Mesendoderm (in vitro differentiated cells): ENCODE data around the gene IGF2R.

Experiments used
- DNase-seq: peaks from one replicate; pipeline ENCODE4 v3.0.0; 2013
- H2AK5ac ChIP-seq: 2 replicates; pipeline ENCODE4 v1.6.1; 2013; ENCODE audit warnings: low read length, inconsistent platforms
- H2BK120ac ChIP-seq: 2 replicates; pipeline ENCODE4 v1.6.1; 2013; ENCODE audit warnings: low read depth, mild to moderate bottlenecking, low read length, moderate library complexity, mixed read lengths
- H2BK15ac ChIP-seq: replicated peaks from 2 replicates; pipeline ENCODE4 v1.6.1; 2013; ENCODE audit warnings: low read depth, mild to moderate bottlenecking, moderate library complexity
- H2BK5ac ChIP-seq: 2 replicates; pipeline ENCODE4 v1.6.1; 2013; ENCODE audit warnings: low read length, inconsistent platforms
- H3K18ac ChIP-seq: 2 replicates; pipeline ENCODE4 v1.6.1; 2013; ENCODE audit warnings: mild to moderate bottlenecking, low read length, mixed read lengths
- H3K23ac ChIP-seq: one replicate; pipeline ENCODE4 v1.6.1; 2013; ENCODE audit warnings: low read length
- H3K27ac ChIP-seq: 2 replicates; pipeline ENCODE4 v1.5.1; 2013; ENCODE audit warnings: low read depth, mild to moderate bottlenecking, inconsistent platforms, low read length, moderate library complexity
- H3K27me3 ChIP-seq: 2 replicates; pipeline ENCODE4 v1.6.1; 2013; ENCODE audit warnings: low read length, control low read depth, mild to moderate bottlenecking, inconsistent platforms; ENCODE audit not compliant: insufficient read depth, poor library complexity
- H3K36me3 ChIP-seq: 2 replicates; pipeline ENCODE4 v1.6.1; 2013; ENCODE audit warnings: low read length, inconsistent platforms; ENCODE audit not compliant: control insufficient read depth, insufficient read depth
- H3K4ac ChIP-seq: one replicate; pipeline ENCODE4 v1.6.1; 2013; ENCODE audit warnings: low read depth, mild to moderate bottlenecking, low read length, moderate library complexity
- H3K4me1 ChIP-seq: 2 replicates; pipeline ENCODE4 v1.6.1; 2013; ENCODE audit warnings: low read depth, low read length, inconsistent platforms; ENCODE audit not compliant: control insufficient read depth
- H3K4me2 ChIP-seq: 2 replicates; pipeline ENCODE4 v1.6.1; 2013; ENCODE audit warnings: low read length
- H3K4me3 ChIP-seq: 2 replicates; pipeline ENCODE4 v1.5.1; 2013; ENCODE audit warnings: mild to moderate bottlenecking, low read length
- H3K56ac ChIP-seq: one replicate; pipeline ENCODE4 v1.6.1; 2013; ENCODE audit warnings: low read length
- H3K79me1 ChIP-seq: 2 replicates; pipeline ENCODE4 v1.6.1; 2013; ENCODE audit warnings: low read length, inconsistent platforms
- H3K79me2 ChIP-seq: 2 replicates; pipeline ENCODE4 v1.6.1; 2013; ENCODE audit warnings: mild to moderate bottlenecking, low read length; ENCODE audit not compliant: control insufficient read depth, insufficient read depth
- H3K9ac ChIP-seq: 2 replicates; pipeline ENCODE4 v1.6.1; 2013; ENCODE audit warnings: low read length, inconsistent platforms
- H4K5ac ChIP-seq: one replicate; pipeline ENCODE4 v1.6.1; 2013; ENCODE audit warnings: low read length
- H4K8ac ChIP-seq: one replicate; pipeline ENCODE4 v1.6.1; 2013; ENCODE audit warnings: low read depth, mild to moderate bottlenecking, control low read depth, low read length, moderate library complexity
- WGBS: extraction: QIAGEN DNeasy Blood & Tissue Kit; methylation state at CpG from one replicate; pipeline ENCODE4 v1.1.7; 2013; ENCODE audit warnings: low lambda C conversion rate, missing lambda C conversion rate; ENCODE audit not compliant: insufficient coverage; ENCODE audit errors: extremely low coverage; 5-methylcytosine and 5-hydroxymethylcytosine counted together

Gene IGF2R

GRCh38 chr6:160031442-160031841 is 62.6 kb downstream of the IGF2R start:
- Histone ChIP-seq H3K9ac (no peak overlapping the region), H3K18ac (no peak overlapping the region), H3K23ac (no peak overlapping the region), H3K4ac (no peak overlapping the region), H3K56ac (no peak overlapping the region), H3K4me3 (no peak overlapping the region), H3K4me1 (no peaks in the 10 kb centered on the region), H3K79me1 (no peaks in the 10 kb centered on the region), H3K79me2 (no peaks in the 10 kb centered on the region), H3K27me3 (no peaks in the 10 kb centered on the region), H2BK15ac (no peak overlapping the region), H4K8ac (no peak overlapping the region), H3K36me3 (peaks cover 5% of the 10 kb centered on the region), H4K5ac (no peak overlapping the region), H3K4me2 (no peak overlapping the region), H2BK5ac (no peak overlapping the region), H2BK120ac (no peak overlapping the region), H3K27ac (no peak overlapping the region), H2AK5ac (no peak overlapping the region)
- no CpG with 5 or more reads among the region's 8 CpGs for WGBS
- no peak for DNase-seq

GRCh38 chr6:160031871-160032270 is 63.0 kb downstream of the IGF2R start:
- Histone ChIP-seq H3K4me3 (no peak overlapping the region), H2BK5ac (no peak overlapping the region), H3K9ac (no peak overlapping the region), H3K27me3 (no peaks in the 10 kb centered on the region), H3K27ac (no peak overlapping the region), H2AK5ac (no peak overlapping the region), H3K4ac (no peak overlapping the region), H3K18ac (no peak overlapping the region), H4K5ac (no peak overlapping the region), H2BK15ac (no peak overlapping the region), H3K79me2 (no peaks in the 10 kb centered on the region), H4K8ac (no peak overlapping the region), H3K56ac (no peak overlapping the region), H3K23ac (no peak overlapping the region), H3K4me1 (no peaks in the 10 kb centered on the region), H2BK120ac (no peak overlapping the region), H3K79me1 (no peaks in the 10 kb centered on the region), H3K36me3 (peaks cover 5% of the 10 kb centered on the region), H3K4me2 (no peak overlapping the region)
- DNase-seq: no peak
- WGBS: no CpG with 5 or more reads among the region's 11 CpGs

- Histone ChIP-seq H3K79me2 (no peaks in the 10 kb centered on the region), H3K27ac (no peak overlapping the region), H3K4ac (no peak overlapping the region), H3K79me1 (no peaks in the 10 kb centered on the region), H3K9ac (no peak overlapping the region), H2BK120ac (no peak overlapping the region), H3K18ac (no peak overlapping the region), H3K56ac (no peak overlapping the region), H4K5ac (no peak overlapping the region), H2AK5ac (no peak overlapping the region), H3K4me3 (no peak overlapping the region), H3K23ac (no peak overlapping the region), H2BK15ac (no peak overlapping the region), H3K27me3 (no peaks in the 10 kb centered on the region), H3K36me3 (peaks cover 3% of the 10 kb centered on the region), H4K8ac (no peak overlapping the region), H2BK5ac (no peak overlapping the region), H3K4me1 (no peaks in the 10 kb centered on the region), H3K4me2 (no peak overlapping the region)
- no CpG with 5 or more reads among the region's 7 CpGs for WGBS
- DNase-seq: no peak
Observed at GRCh38 chr6:160032538-160032937, 63.7 kb downstream of the IGF2R start.

DNA sequence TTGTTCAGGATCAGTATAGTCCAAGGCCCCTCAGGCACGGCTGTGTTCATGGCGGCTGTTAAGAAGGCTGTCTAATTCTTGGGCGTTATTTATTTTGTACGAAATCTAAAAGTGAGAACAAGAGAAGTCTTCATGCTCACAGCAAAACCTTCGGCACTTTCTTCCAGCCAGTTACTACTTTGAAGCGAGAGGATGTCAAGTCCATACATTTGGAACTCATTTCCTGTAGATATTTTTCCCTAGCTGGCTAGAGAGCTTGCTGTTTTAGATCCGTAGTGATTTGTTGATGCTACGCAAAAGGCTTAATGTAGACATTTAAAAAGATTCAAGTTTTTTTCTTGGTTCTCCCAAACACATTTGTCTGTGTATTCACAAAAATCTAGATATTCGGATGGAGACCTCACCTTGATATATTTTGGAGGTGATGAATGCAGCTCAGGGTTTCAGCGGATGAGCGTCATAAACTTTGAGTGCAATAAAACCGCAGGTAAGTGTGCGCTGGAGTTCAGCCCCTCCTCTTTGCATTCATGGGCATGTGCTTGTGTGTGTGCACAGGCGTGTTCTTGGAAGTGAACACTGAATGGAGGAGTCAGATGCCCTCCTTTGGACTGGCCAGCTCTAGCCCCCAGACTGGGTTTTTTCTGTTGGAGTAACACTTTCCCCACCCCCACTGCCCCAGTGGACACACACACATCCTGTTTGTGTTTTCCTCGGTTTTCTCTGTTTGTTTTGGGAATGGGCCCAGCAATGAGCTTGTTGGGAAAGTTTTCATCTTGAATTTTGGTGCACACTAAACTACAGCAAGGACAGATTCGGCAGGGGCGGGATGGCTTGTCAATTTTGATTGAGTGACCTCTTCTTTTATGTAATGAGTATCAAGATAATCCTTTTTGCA is 65.4 kb downstream of the IGF2R start:
- WGBS: no CpG with 5 or more reads among the region's 17 CpGs
- no peak overlapping the region for H3K27ac ChIP-seq

GRCh38 chr6:160035241-160035640 is 66.4 kb downstream of the IGF2R start:
- H3K36me3 ChIP-seq: peaks cover 3% of the 10 kb centered on the region

More for the DNA sequence above, 65.4 kb downstream of the IGF2R start:
- Histone ChIP-seq H3K4me1 (no peaks in the 10 kb centered on the region), H3K56ac (no peak overlapping the region), H2BK5ac (no peak overlapping the region), H3K23ac (no peak overlapping the region), H2BK15ac (no peak overlapping the region), H3K4me2 (no peak overlapping the region), H4K8ac (no peak overlapping the region), H3K27me3 (no peaks in the 10 kb centered on the region), H3K79me2 (no peaks in the 10 kb centered on the region), H3K36me3 (peaks cover 3% of the 10 kb centered on the region), H2AK5ac (no peak overlapping the region), H3K4me3 (no peak overlapping the region), H3K9ac (no peak overlapping the region), H3K18ac (no peak overlapping the region), H3K4ac (no peak overlapping the region), H4K5ac (no peak overlapping the region), H2BK120ac (no peak overlapping the region), H3K79me1 (no peaks in the 10 kb centered on the region)
- no peak for DNase-seq

More at GRCh38 chr6:160035241-160035640, 66.4 kb downstream of the IGF2R start:
- Histone ChIP-seq H3K79me2 (no peaks in the 10 kb centered on the region), H3K56ac (no peak overlapping the region), H2BK15ac (no peak overlapping the region), H2BK5ac (no peak overlapping the region), H2BK120ac (no peak overlapping the region), H4K5ac (no peak overlapping the region), H3K18ac (no peak overlapping the region), H2AK5ac (no peak overlapping the region), H3K27ac (no peak overlapping the region), H4K8ac (no peak overlapping the region), H3K9ac (no peak overlapping the region), H3K4ac (no peak overlapping the region), H3K79me1 (no peaks in the 10 kb centered on the region), H3K23ac (no peak overlapping the region), H3K4me3 (no peak overlapping the region), H3K4me1 (no peaks in the 10 kb centered on the region), H3K4me2 (no peak overlapping the region), H3K27me3 (no peaks in the 10 kb centered on the region)
- no CpG with 5 or more reads among the region's 7 CpGs for WGBS
- DNase-seq: no peak
